Amniotic epithelial cell (primary cell): ENCODE results near the gene GLB1L3.
"Not testable (repeated sequence)": the region's sequence is repeated elsewhere in the genome, so short reads cannot be mapped to it uniquely, and the experiment has no call there.

ENCODE experiments used
- DNase-seq: peaks from one replicate; pipeline ENCODE4 v3.0.0-alpha.2; 2010; ENCODE audit warnings: low read depth

The GLB1L3 gene

DNA sequence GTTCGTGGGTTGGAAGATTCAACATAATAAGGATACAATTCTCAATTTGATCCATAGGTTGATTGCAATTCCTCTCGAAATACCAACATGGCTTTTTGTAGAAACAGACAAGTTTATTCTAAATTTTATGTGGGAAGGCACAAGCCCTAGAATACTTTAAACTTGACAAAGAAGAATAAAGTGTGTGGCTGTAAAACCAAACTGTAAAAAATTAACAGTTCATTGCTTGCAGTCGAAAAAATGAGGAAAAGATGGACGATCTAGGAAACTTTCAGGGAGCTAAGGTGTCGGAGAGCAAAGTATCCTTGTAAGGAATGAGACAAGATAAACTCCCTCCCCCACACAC lies 1.0 kb upstream of the GLB1L3 start:
- no peak for DNase-seq

DNA sequence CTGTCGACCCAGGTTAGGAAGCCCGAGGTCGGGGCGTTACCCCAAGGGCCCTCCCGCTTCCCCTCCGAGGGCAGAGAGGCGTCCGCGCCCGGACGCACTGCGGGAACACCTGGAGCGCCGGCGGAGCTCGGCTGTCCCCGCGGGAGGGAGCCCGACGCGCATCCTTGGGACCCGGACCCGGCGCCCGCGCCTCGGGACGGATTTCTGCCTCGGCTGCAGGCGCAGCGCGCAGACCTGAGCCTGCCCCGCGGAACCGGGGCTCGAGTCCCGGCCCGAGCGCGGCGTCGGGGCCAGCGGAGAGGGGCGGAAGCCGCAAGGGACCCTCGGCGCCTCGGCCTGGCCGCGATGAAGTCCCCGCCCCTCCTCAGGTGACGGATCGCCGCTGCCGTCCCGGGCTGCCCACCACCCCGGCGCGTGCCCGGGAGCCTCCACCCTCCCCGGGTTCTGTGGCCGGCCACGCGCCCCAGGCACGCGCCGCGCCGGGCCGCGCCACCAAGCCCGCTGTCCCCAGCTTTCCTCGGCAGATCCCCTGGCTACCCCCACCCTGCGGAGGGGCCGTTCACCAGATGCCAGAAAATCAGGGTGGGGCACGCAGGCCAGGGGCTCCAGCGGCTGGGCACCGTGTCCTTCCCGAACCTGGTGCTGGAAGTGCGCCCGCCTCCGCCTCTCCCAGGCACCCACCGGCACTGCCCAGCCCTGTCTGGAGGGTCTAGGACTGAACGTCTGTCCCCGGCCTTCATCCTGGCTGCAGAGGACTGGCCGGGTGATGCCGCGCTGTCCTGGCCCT lies 410 bp downstream of the GLB1L3 start:
- no peak for DNase-seq

DNA sequence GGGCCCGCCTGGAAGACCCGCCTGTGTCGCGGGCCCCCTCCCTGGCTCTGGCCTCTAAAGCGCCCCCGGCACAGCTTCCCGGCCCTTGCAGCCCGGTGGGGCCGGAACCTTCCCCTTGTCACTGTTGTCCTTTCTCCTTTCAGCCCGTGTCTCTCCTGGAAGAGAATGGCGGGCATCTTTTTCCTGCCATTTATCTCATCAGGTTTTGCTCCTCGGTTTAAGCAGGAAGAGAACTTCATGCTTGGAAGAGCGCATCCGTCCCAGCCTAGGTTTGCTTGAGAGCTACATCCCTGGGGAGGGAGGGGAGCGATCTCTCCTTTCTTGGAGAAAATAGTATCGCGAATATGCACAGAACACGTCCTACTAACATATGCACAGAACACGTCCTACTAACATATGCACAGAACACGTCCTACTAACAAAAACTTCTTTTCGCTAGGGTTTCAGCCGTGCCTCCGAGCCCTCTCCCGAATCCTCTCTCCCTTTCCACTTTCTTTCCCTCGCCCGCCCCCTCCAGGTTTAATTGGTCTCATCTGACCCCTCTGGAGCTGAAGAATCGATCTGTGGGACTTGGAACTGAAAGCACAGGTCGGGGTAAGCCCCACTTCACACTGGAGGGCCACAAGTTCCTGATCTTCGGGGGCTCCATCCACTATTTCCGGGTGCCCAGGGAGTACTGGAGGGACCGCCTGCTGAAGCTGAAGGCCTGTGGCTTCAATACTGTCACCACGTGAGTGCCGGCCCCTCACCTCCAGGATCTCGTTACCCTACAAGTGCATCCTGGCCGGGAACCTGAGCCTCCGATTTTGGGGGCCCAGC lies 1.2 kb downstream of the GLB1L3 start:
- no peak for DNase-seq

DNA sequence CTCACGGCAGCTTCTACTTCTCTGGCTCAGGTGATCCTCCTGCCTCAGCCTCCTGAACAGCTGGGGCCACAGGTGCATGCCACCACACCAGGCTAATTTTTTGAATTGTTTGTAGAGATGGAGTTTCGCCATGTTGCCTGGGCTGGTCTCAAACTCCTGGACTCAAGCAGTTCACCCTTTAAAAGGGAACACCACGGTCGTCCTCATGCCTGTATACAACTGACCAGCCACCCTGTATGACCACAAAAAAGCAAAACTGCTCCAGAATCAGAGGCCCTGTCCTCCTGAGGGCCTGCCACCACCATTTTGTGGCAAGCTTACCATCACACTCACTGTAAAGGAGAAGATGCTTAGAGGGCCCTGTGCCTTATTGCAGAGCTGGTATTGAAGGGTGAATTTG lies 2.2 kb downstream of the GLB1L3 start:
- DNase-seq = no peak

DNA sequence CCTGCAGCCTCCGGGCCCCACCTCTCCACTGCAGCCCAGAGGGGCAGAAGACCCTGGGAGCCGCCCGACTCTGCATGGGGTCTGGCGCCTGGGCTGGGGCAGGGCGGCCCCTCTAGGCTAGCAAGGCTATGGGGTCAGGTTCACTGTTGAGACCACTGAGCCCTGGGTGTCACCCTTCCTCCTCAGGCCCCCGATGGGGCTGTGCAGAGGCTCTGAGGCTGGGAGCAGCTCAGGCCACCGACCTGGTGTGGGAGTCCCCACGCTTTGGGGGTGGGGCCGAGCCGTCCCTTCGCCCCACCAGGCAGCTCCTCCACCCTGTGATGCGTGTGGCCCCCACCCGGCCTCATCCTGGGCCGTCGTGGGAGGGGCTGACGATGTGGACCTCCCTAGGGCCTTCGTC lies 5.5 kb downstream of the GLB1L3 start:
- not testable (repeated sequence) for DNase-seq

DNA sequence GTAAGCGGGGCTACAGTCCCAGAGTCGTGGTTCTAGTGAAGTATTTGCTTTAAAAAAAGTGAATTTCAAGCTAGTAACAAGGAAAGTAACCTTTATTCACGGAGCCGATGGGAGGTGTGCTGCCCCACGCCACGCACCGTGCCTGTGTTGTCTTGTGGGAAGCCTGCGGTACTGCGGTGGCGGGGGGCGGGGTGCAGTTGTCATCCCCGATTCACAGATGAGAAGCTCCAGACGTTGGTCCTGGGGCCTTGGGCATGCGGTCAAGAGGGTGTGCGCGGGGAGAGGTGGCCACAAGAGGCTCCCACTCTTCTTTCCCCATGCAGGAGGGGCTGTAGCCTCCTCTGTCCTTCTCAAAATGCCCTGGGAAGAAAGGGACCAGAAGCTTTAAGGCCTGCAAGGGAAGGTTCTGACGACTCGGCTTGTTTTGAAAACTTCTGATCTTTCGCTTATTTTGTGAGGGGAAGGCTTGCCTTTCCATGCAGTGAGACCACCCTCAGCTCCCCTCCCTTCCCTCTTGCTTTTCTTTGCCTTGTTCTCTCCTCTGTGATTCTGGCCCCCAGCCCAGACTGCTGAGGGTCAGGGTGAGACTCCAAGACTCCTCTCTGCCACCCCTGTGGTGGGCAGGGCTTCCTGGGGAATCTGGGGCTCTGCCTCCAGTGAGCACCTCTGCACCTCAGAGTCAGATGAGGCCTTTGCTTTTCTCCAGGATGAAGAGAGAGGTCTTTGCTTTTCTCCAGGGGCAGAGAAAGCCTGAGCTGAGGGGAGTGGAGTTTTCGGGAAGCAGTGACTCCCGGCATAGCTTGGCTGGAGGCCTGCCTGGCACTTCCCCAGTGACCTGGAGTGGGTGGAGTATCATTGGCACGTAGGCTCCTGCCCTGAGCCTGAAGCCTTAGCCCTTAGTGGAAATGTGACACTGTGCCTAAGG lies 6.2 kb downstream of the GLB1L3 start:
- DNase-seq = no peak

DNA sequence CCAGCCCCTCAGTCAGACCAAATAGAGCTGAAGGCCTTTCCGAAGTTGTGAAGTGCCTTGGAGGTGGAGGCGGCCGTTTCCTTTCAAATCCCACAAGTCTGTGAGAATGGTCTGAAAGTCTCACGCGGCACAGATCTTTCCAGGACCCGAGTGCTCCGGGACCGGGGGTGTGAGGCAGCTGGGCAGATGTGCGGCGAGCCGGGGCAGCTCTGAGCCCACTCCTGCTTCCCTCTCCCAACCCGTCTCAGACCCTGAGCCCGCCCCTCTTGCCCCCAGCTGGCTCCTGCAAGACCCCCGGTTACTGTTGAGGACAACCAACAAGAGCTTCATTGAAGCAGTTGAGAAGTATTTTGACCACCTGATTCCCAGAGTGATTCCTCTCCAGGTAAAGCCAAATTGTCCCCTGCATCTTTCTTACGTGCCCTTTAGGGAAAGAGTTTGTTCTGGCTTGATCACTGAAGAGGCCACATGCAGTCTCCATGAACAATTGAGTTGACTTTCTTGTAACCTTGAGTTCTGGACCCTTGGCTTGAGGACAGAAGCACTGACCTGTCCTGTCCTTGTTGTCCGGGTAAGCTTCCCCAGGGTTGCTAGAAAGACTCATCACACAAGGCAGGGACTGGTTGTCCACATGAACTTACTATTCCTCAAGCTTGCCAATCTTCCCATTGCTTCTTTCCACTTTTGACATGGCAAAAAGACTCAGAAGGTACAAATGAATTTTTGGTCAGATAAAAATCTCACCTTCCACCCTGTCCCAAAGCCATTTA lies 7.5 kb downstream of the GLB1L3 start:
- DNase-seq = no peak

DNA sequence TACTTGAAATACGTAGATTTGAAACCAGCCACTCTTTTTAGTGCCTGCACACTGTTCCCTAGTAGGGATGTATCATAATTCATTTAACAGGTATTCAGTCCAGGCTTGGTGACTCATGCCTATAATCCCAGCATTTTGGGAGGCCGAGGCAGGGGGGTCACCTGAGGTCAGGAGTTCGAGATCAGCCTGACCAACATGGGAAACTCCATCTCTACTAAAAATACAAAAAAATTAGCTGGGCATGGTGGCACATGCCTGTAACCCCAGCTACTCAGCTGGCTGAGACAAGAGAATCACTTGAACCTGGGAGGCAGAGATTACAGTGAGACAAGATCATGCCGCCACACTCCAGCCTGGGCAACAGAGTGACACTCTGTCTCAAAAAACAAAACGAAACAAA lies 8.2 kb downstream of the GLB1L3 start:
- not testable (repeated sequence) for DNase-seq

DNA sequence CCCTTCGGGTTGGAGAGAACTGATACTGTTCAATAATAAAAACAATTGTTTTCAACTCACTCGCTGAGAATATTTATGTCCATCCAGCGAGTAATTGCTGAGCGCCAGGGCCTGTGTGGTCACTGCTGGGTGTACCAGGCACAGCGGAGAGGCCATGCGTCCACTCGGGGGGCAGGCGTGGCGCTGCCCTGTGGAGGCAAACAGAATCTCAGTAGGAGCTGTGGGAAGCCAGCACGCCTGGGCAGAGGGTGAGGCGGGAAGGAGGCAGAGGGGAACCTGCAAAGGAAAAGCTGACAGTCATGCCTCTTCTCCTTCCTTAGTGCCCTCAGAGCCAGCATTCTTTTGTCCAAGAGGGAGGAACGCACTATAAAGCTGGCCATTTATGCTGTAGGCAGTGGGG lies 11.4 kb downstream of the GLB1L3 start:
- DNase-seq = no peak

DNA sequence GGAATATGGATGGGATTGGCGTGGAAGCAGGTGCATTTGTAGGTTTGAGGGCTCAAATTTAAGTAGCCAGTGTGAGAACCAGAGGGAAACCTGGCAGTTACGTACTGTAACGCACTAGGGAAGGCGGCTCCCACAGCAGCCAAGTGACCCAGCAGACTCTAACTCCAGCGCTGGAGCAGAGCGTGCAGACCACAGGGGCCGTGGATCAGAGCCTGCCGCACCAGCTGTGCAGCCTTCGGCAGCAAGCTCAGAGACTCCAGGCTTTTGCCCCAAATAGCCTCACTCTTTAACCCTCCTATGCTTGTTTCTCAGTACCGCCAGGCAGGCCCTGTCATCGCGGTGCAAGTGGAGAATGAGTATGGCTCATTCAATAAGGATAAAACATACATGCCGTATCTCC lies 12.3 kb downstream of the GLB1L3 start:
- DNase-seq = no peak

DNA sequence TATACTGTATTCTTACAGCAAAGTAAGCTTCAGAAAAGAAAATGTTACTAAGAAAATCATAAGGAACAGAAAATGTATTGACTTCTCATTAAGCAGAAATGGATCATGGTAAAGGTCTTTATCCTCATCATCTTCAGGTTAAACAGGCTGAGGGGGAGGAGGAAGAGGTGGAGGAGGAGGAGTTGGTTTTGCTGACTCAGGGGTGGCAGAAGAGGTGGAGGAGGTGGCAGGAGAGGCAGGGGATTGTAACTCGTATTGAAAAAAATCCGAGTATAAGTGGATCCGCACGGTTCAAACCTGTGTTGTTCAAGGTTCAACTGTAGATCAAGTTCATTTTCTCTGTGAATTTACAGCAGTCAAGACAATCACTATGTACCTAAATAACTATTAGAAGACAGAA lies 13.0 kb downstream of the GLB1L3 start:
- no peak for DNase-seq

DNA sequence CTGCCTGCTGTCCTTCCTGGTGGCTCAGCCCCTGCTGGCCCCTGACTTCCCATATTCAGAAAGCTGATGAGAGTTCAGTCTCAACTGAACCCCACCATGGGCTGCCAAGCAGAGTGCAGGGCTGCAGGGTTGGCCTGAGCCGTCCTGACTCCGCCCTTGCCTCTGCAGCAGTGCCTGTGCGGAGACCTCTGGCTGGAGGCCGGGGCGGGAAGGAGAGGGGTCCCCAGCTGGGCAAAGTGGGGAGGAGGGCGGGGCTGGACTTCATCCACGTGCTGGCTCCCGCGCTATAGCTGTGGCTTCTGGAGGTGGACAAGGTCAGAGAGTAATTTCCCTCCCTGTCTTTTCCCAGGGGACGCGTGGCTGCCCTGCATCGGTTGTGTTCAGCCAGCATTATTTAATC lies 13.6 kb downstream of the GLB1L3 start:
- DNase-seq = no peak

DNA sequence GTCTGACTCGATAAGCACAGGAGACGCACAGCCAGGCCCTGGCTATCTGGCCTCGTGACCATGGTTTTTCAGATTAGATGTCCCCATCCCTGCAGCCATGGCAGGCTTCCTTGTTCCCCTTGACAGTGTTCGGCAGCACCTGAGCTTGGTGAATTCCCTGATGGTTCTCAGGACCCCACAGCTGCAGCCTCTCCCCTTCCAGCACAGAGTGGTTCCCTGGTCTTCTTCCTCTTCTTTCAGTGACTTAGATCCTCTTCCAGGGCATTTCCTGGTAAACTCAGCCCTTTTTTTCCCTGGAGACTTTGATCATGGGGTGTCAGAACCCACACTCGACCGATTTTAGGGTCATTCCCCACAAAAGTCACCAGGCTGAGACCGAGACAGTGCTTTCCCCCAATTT lies 14.5 kb downstream of the GLB1L3 start:
- no peak for DNase-seq

DNA sequence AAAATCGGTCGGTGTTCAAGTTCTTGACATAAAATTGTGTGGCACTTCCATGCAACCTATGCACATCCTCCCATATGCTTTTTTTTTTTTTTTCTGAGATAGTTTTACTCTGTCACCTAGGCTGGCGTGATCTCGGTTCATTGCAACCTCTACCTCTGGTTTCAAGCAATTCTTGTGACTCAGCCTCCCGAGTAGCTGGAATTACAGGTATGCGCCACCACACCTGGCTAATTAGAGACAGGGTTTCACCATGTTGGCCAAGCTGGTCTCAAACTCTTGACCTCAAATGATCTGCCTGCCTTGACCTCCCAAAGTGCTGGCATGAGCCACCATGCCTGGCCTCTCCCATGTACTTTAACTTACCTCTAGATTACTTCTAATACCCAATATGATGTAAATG lies 15.0 kb downstream of the GLB1L3 start:
- no peak for DNase-seq

DNA sequence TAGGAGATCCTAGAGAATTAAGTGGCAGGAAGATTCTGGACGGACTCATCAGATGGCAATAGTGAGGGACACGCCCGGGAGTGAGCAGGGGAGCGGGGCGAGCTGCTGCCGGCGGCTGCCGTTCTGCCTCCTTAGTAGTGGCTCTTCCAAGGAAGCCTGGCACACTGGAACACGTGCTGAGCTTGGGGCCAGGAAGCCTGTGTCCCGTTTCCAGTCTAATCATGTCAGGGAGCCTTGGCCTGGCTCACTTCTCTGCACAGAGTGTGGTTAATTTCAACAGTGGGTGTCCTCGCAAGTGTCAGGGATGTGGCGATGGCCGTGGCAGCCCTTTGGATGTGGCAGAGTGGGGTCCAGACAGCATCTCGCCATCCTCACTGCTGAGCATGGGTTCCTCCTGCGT lies 16.5 kb downstream of the GLB1L3 start:
- DNase-seq = no peak

DNA sequence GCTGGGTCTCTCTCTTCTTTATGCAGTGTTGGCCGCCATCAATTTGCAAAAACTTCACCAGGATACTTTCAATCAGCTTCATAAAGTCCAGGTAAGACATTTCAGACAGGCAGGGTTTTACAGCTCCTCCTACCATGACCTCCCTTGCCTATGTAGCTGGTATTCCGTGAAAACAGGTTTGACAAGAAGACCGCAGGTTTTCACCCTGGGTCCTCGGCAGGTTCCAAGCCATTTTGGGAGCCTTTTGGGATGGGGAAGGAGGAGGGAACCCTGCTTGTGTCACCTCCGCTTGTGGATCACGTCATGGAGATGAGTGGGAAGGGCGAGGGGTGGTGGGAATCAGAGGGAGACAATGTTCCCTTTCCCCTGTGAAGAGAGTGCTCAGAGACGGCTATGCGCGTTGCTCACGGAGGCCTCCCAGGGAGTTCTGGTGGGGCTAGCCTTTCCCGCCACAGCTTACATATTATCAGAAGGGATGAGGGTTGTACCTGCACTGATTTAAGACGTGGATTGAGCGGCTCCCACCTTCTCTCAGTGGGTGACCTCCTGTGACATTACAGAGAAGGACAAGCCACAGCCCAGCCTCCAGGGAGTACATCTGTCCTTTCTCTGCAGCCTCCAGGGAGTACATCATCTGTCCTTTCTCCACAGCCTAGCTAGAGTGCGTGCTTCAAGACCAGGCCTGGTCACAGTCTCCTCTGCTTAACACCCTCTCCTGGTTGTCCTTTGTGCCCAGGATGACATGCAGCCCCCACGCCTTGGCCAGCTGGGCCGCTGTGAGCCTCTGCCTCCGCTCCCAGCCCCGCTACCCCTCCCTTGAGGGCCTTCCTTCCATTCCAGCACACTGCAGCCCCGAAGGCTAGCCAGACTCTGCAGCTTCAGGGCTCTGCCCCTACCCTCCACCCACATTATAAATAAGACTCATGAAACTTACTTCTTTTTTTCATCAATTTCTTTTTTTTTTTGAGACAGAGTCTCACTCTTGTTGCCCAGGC lies 17.2 kb downstream of the GLB1L3 start:
- no peak for DNase-seq

DNA sequence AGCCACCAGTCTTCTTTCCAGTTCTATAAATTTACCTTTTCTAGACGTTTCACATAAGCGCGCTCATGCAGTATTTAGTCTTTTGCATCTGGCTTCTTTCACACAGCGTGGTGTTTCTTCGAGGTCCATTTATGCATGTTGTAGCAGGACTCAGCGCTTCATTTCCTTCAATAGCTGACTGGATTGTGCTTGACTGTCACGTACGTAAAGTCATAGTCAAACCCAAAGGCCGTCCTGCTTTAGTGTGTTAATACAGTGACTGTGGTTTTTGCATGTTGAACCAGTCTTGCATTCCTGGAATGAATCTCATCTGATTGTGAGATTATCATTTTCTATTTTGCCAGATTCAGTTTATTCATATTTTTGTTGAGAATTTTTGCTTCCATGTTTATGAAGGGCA lies 18.5 kb downstream of the GLB1L3 start:
- no peak for DNase-seq

DNA sequence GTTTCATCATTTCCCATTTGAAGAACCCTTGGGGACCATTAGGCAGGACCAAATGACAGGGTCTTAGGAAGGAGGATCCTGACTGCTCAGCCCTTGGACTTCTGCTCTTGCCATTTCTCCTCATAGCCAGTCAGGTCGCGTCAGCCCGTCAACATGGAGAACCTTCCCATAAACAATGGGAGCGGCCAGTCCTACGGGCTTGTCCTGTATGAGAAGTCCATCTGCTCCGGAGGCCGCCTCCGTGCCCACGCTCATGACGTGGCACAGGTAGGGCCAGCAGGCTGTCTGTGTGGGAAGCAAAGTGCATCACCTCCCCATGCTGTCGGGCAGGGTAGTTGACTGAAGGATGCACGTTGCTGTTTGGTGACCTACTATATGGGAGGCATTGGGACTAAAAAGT lies 36.0 kb downstream of the GLB1L3 start:
- no peak for DNase-seq

DNA sequence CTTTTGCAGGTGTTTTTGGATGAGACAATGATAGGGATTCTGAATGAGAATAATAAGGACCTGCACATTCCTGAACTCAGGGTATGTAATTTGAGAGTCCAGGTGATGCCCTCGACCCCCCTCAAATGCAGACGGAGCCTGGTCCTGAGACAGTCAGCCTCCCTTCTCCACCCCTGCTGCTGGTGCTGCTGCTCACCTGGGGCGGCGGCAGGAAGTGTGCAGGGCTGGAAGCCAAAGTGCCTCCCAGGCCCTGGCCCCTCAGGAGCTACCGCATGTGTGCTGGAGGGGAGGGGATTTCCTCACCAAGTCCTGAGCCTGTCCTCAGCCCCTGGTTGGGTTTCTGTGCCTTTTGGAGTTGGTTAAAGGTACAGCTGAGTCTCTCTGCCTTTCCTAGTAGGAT lies 36.6 kb downstream of the GLB1L3 start:
- DNase-seq = no peak

DNA sequence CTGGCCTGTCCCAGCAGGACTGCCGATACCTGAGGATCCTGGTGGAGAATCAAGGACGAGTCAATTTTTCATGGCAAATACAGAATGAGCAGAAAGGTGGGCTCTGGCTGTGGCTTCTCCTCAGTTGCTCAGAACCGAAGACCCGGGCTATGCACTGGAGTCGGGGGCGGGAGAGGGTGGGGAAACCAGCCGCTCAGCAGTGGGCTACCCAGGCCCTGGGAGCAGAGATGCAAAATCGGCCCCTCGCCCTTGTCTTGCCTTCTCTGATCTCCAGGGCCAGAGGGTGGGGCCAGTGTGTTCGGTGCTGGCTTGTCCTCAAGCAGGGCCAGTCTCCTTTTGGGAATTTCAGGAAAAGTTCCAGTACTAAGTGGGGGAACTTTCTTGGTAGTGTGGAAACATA lies 37.2 kb downstream of the GLB1L3 start:
- no peak for DNase-seq
